GM18520 (cell line): Measurements from ENCODE around the gene ORC1.
"Not testable (repeated sequence)": the region's sequence is repeated elsewhere in the genome, so short reads cannot be mapped to it uniquely, and the experiment has no call there.

Experiments used
- ATAC-seq: cut with Tn5 transposase; IDR thresholded peaks from one replicate; pipeline ENCODE4 v1.9.1; 2021; ENCODE audit not compliant: unreplicated experiment

Gene ORC1

DNA sequence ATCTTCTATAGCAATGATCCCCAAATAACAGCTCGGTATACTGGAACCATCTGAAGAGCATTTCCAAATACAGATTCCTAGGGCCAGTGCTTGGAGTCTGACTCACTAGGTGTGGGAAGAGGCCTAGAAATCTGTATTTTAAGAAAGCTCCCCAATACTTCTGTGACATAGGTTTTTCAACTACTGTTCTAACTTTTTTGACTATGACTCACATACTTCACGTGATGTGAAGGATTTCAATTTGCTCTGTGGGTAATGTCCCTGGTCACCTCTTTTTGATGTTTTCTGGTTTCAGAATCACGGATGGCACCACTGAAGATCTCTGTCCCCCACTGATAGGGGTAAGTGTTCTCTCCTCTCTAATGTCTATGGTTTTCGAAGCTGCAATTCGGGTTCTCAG is 11.0 kb downstream of the ORC1 start:
- no peak for ATAC-seq

DNA sequence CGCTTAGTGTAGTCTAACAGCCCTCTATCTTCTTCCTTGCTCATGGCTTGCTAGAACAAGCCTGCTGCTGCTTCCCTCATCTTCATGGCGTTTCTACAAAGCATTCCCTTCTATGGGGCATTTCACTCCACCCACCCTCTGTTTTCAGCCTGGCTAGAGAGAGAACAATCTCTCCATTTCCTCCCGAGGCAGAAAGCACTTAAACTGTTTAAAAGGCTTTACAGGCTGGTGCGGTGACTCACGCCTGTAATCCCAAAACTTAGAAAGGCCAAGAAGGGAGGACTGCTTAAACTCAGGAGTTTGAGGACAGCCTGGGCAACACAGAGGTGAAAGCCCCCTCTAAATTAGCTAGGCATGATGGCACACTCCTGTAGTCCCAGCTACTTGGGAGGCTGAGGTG is 17.8 kb downstream of the ORC1 start:
- no peak for ATAC-seq

DNA sequence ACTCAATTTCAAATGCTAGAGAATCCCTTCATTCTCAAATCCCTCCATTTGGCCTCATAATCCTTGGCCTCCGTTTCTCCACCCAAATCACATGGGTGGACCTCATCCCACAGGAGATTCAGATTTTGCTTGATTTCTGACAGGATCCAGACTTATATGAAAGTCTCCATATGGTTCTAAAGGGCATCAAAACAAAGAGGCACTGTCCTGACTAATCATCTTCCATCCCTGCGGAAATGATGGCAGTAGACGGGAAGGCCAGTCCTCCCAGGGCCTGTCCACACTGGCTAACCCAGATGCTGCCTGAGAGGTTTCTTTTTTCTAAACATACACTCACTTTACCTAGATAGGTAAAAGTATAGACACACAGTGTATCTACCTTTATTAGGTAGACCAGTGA is 18.8 kb downstream of the ORC1 start:
- no peak for ATAC-seq

DNA sequence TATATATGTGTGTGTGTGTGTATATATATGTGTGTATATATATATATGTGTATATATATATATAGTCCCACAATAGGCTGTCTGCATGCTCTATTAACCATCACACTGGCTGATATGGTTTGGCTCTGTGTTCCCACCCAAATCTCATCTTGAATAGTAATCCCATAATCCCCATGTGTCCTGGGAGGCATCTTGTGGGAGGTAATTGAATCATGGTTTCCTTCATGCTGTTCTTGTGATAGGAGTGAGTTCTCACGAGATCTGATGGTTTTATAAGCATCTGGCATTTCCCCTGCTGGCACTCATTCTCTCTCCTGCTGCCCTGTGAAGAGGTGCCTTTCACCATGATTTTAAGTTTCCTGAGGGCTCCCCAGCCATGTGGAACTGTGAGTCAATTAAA is 34.4 kb downstream of the ORC1 start:
- not testable (repeated sequence) for ATAC-seq

DNA sequence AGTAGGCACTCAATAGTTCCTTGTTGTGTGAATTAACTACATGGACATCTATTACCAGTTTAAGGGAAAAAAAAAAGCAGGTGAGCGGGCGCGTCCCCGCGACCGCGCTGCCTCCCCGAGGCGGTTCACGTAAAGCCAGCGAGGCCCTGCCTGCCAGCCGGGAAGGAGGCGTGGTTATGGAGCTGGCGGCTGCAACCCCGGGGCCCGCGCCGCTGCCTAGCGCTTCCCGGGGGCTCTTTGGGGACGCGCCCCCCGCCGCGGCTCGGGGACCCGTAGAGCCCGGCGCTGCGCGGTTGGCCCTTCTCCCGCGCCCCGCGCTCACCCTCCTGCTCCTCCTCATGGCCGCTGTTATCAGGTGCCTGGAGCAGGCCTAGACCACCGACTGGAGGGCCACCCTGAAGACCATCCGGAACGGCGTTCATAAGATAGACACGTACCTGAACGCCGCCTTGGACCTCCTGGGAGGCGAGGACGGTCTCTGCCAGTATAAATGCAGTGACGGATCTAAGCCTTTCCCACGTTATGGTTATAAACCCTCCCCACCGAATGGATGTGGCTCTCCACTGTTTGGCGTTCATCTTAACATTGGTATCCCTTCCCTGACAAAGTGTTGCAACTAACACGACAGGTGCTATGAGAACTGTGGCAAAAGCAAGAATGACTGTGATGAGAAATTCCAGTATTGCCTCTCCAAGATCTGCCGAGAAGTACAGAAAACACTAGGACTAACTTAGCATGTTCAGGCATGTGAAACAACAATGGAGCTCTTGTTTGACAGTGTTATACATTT is 35.6 kb downstream of the ORC1 start:
- no peak for ATAC-seq

DNA sequence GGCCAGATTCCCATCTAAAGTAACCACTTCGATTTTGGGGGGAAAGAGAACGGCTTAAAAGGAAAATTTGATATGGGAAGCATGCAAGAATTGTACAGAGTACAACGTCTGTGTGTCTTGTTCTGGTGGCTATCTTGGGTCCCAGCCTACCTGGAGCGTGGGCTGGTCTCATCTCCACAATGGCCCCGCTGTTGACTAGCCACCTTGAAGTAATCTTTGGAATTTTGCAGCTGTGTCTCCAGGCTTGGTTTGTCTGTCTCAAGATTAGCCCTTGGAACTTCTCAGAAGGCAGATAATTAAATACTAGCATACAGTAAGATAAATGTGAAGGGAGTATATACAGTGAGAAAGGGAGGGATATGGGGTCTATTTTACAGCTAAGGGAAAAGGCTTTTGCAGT is 37.0 kb downstream of the ORC1 start:
- no peak for ATAC-seq

DNA sequence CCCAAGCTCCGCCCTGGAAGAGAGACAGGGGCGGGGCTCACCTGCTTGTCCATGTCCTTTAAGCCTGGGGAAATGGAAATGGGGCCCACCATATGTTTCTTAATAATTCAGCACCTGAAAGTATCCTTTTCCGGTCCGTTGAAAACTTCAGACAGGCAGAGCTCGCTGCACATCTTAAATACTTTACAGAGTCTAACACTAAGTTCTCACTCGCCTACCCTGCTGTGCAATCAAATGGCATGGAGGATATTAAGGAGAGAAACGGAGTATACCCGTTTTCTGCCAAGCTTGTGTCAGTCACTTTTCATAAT is 37.8 kb downstream of the ORC1 start:
- ATAC-seq = no peak

DNA sequence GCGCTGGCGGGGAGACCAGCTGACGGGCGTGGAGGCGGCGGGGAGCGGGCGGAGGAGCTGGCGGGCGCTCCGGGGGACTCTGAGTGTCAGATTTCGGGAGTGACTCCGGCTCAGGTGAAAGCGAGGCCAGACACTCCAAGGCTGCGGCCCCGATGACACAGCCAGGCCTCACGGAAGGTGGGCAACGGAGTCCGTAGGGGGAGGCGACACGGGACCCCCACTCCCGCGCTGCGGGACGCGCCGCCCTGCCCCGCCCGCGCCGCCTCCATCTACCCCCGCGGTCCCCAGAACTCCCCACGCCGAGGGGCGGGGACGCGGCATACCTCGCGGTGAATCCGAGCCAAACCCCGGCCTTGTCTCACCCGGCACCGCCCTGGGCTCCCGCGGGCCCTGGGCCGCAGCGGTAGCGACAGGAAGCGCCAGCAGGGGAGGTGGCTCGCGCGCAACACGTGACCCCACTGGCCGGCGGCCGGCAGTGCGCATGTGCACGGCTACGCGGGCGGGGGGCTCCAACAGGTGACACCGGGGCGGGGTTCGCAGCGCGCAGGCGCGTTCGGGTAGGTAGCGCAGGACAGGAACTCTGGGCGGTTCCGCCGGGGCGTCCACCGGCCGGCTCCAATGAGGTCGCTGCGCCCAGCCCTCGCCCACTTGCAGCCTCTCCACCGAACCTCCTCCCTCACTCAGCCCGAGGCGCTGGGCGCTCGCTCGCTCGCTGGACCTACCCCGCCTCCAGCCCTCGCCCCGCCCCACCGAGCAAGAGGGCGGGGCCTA is 38.3 kb downstream of the ORC1 start, which contains the start of gene CC2D1B:
TSS of gene CC2D1B (minus strand) at position 460 of the 771 bp plus-strand sequence. CDS start 1,585 bp downstream, outside the sequence.
- peak; percentile 91 for ATAC-seq

DNA sequence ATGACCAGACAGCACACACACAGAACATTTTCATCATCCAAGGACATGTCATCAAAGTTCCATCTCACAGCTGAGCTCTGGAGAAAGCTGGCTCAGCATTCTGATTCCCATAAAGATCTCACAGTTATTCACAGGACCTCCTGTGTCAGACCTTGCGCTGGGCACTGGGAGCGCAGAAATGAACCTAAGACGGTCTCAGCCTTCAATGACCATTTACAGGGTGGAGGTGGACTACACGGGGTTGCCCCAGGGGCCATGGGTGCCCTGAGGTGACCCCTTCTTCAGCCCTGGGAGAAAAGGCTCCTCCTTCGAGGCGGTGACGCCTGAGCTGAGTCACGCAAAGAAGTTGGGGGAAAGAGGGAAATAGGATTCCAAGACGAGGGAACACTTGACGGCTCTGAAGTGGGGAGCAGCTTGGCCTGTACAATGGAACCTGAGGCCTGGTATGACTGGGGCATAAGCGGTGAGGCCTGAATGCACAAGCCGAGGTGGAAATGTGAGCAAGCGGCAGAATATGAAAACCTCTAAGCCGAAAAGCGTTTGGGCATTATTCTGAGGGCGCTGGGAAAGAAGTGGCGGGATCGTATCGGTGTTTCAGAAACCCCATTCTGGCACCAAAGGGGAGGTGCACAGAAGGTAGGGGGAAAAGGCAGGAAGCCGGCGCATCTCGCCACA is 39.0 kb downstream of the ORC1 start:
- ATAC-seq = no peak

DNA sequence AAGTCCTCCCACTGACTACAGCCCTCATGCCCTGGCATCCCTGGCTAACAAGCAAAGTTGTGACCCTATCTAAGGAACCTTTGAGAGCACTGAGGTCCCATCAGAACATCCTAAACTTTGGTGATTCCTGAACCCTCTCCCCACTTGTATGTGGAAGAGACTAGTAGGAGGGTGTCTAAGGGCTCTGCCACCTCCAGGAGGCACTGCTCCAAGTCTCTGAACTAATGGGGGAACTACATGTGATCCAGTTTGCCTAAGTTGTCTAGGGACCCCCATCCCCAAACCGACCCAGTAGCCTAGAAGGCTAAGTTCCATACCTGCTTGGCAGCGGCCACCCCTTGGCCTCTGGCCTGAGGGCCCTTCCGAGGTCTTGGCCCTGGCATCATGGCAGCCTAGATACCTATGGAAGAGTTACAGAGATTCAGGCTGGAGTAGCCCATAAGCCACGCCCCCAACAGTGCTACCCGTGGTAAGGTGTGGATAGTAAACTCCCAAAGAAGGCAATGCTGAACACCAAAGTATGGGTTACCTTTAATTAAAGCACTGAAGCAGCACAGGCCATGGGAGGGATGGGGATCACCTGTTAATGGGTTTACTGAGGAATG is 39.9 kb downstream of the ORC1 start:
- ATAC-seq = no peak

DNA sequence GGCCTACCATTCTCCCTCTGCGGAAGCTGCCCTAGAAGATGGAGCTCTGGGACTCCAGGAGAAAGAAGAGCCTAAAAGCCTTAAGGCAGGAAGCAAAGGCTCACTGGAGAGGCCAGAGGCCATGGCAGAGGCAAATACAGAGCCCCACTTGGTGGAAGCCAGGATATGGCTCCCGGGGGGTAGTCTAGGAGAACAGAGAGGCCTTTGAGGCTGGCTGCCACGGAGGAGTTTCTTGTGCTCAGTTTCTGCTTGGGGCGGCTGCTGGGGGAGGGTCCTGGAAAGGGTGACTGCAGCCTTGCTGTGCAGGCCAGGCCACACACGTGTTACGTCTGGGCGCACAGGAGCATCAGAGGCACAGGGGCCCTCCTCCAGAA is 43.6 kb downstream of the ORC1 start:
- no peak for ATAC-seq

DNA sequence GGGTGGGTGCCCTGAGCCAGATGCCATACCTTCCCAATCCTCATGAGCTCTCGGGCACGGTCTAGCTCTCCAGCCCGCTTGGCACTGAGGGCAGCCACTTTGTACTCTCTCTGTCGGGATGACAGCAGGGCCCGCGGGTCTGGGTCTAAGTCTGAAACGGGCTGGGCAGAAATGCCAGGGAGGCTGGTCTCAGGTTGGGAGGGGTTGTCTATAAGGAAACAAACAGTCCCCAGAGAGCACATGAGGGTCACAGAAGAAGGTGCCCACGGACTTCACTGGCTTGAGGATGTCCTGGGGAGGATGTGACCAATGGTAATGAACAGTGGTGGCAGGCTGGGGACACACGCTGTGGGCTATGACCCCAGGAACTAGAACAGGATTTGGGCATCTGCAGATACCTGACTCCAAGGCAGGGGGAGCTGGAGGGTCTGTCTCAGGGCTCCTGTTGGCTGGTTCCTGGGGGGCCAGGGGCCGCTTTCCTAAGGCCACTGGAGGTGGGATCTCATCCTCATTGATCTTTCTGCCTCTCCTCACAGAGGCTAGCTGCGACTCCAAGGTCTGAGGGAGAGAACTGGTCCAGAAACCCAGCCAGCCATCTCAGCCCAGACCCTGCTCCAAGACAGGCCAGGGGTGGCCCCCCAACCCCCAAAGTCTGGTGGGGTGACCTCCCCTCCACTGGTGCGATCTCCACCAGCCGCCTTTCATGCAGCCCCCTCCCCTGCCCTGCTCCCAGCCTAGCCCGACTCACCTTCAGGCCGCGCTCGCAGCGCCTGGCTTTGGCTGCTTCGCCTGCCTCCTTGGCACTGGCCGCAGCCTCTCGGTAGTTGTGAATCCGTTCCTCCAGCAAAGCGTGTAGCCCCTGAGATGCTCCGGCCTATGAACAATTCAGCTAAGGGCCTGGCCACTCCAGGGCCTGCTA is 44.3 kb downstream of the ORC1 start:
- ATAC-seq = no peak

DNA sequence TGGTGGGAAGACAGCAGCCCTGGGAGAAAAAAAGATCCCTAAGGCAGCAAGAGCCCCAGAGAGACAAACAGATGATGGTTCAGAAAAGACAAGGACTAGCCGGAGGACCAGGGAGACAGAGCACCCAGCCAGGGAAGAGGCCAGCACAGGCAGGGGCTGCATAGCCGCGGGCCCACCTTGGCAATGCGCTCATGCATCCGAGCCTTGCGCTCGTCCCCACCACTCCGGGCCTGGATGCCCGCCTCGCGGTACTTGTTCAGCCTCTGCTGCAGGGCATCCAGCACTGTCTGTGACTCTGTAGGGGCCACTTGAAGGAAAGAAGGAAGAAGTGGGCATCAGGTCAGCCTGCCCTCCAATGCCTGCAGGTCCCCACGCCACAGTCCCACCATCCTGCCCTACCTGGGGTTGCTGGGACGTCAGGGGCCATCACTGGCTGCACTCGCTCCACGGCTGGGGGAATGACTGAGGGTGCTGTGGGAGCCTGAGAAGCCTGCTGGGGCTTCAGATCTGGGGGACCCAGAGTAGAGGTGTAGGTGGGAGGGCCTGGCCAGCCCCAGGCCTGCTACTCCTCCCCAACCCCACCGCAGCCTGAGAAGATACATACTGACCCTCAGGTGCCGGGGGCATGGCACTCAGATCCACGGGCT is 45.2 kb downstream of the ORC1 start:
- no peak for ATAC-seq

DNA sequence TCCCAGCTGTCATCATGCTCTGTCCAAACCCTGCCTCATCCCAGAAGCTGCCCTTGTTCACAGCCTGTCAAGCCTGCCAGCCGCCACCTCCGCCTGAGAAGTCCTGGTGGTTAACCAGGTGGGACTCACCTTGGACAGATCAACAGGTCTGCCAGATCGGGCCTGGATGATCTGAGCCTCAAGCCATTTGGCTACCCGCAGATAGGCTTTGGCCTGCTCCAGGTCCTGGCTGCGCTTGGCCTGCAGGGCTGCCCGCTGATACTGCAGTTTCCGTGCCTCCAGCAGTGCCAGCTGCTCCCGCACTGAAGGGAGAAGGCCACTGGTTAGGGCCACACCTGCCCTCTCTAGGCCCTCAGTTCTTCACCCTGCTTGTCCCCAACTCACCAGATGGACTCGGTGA is 46.8 kb downstream of the ORC1 start:
- no peak for ATAC-seq

DNA sequence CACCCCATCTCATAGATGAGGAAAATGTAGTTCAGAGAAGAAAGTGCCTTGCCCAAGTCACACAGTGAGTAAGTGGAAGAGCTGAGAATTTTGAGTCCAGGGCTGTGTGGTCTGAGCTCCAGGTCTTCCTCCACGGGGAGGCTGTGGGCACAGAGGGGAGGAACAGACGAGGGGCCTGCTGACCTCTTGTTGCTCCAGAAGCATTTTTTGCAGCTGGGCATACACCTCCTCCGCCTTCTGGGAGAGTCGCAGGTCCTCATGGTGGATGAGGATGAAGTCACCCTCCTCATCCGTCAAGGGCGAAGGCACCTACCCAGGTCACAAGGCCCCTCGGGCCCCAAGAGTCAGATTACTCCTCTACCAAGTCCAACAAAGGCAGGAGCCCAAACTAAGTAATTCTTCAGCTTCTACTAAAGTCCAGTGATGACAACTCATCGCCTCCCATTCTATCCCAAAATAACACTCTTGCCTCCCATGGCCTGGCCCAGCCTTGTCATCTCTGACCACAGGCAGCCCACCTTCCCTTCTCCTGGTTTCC is 47.3 kb downstream of the ORC1 start:
- ATAC-seq = no peak

DNA sequence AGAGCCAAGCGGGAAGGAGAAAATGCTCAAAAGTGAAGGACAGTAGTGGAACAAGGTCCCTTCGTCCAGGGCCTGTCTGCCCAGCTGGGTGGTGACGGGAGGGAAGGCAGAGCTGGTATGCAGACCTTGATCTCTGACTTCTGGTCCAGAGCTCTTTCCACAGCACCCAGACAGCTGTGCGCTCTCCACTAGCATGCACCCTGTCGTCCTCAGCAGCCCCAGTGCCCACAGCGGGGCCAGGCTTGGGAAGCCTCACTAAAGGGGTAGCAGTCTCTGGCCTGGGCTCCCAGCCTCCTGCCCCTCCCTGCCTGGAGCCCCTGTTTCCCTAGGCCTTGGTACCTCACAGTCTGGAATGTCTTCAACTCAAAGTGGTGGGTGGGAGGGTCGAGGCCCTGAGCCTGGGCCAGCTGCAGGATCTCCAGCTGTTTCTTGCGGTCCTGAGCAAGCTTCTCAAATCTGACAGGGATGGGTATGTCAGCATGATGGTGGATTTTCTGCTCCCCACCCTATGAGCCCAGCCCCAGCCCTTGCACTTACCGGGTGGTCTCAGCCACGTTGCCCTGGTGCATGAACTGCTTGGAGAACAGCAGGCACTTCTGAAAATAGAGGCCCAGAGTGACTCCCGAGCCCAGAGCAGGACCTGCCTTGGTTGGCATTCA is 48.2 kb downstream of the ORC1 start:
- no peak for ATAC-seq

DNA sequence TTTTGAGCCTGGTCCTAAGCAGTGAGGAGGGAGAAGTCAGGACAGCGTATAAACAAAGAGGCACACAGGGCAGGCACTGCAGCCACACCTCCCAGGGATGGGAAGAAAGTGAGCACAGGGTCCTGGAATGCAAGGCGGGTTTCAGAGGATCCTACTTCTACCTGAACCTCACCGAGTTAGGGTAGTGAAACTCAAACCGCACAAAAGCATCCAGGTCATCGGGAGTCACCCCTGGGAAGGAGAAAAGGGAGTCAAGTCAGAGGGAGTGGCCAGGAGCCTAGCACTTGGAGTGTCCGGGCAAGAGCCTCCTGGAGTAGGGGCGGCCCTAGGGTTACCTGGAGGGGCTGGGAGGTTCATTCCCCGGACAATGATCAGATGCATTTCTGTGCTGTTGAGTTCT is 48.8 kb downstream of the ORC1 start:
- ATAC-seq = no peak

DNA sequence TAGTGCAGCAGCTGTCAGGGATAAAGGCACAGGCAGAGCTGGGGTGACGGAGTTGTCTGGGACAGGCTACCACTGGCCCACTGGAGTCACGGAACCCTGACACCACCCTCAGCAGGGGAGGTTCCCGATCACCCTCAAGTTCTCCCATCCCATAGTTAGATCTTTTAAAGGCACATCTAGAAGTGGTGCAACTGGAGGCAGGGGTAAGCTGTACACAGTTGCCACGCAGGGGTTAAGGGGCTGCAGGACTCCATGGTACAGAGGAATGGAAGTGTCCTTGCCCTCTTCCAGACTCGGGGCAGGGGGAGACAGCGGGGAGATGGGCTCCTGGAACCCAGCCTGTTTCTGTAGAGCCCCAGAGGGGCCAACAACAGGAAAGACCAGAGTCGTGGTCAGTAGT is 51.5 kb downstream of the ORC1 start:
- no peak for ATAC-seq

DNA sequence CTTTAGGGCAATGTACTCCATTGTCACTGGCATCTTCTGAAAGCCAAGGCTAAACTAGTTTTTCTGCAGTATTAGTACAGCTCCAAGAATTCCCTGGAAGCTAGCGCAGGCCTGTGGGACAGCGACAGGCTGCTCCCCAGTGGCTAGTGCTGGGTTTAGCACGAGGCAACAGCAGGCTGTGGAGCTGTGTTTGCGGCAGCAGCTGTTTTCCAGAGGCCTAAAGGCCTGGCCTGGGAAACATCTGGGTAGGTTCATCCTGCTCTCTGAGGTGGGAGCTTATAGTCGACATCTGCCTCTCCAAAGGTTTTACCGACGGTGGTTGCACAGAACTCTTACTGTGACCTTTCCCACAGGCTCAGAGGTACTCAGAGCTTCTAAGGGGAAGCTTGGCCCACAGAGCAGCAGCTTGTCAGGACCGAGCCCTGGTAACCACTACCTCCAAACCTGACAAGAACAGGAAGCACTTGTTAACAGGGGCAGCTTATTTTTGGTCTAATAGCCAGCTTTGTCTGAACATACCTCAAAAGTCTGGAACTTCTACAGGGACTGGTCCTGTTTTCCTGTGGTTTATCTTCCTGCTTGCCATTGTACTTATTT is 55.4 kb downstream of the ORC1 start:
- ATAC-seq = no peak
